ENCODE data around the gene PAM16. TPM values are rescaled to one million over a fixed set of nuclear protein-coding genes. Genes with fewer than 3 reads are reported as not detected.
A peak's percentile ranks its signal among the peaks of the same experiment; 100 is the strongest.

The PAM16 gene
- polyA plus RNA-seq, 1 donor from 2014 or later, result 145 TPM

GRCh38 chr16:4327386-4328045 is 23.6 kb downstream of the PAM16 start:
- H3K9ac ChIP-seq (ENCODE audit: low read length), result peak overlapping the region; percentile 81
- H3K9me3 ChIP-seq (ENCODE audit: low read length), result no peaks in the 10 kb centered on the region
- no peaks in the 10 kb centered on the region for H3F3A ChIP-seq (ENCODE audit: insufficient read depth, low read length, poor library complexity, severe bottlenecking)
- no peaks in the 10 kb centered on the region for H3K36me3 ChIP-seq (ENCODE audit: insufficient read depth, low read length)
- peak overlapping the region; percentile 19 for H2AFZ ChIP-seq (ENCODE audit: low read depth, low read length)
- H3K9me2 ChIP-seq (ENCODE audit: insufficient read depth, low read length), result no peaks in the 10 kb centered on the region
- TF ChIP-seq EZH2 (IDR thresholded peaks at IDR 0.05; ENCODE audit: borderline replicate concordance, insufficient read depth, low read length, poor library complexity, severe bottlenecking) (no peak), SMC3 (conservative IDR thresholded peaks at IDR 0.05; ENCODE audit: poor library complexity) (no peak), POLR2AphosphoS5 (IDR thresholded peaks at IDR 0.05) (no peak), CTCF (IDR thresholded peaks at IDR 0.05; ENCODE audit: poor library complexity, severe bottlenecking) (no peak), RAD21 (conservative IDR thresholded peaks at IDR 0.05) (no peak), TAF1 (IDR thresholded peaks at IDR 0.05; ENCODE audit: low read depth) (no peak), MXI1 (conservative IDR thresholded peaks at IDR 0.05; ENCODE audit: poor library complexity, severe bottlenecking) (no peak)
- TF ChIP-seq, protein P1, sequence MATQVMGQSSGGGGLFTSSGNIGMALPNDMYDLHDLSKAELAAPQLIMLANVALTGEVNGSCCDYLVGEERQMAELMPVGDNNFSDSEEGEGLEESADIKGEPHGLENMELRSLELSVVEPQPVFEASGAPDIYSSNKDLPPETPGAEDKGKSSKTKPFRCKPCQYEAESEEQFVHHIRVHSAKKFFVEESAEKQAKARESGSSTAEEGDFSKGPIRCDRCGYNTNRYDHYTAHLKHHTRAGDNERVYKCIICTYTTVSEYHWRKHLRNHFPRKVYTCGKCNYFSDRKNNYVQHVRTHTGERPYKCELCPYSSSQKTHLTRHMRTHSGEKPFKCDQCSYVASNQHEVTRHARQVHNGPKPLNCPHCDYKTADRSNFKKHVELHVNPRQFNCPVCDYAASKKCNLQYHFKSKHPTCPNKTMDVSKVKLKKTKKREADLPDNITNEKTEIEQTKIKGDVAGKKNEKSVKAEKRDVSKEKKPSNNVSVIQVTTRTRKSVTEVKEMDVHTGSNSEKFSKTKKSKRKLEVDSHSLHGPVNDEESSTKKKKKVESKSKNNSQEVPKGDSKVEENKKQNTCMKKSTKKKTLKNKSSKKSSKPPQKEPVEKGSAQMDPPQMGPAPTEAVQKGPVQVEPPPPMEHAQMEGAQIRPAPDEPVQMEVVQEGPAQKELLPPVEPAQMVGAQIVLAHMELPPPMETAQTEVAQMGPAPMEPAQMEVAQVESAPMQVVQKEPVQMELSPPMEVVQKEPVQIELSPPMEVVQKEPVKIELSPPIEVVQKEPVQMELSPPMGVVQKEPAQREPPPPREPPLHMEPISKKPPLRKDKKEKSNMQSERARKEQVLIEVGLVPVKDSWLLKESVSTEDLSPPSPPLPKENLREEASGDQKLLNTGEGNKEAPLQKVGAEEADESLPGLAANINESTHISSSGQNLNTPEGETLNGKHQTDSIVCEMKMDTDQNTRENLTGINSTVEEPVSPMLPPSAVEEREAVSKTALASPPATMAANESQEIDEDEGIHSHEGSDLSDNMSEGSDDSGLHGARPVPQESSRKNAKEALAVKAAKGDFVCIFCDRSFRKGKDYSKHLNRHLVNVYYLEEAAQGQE (IDR thresholded peaks at IDR 0.05; ENCODE audit: borderline replicate concordance), result no peak
- H3K27me3 ChIP-seq (ENCODE audit: insufficient read depth, low read depth, low read length), result no peaks in the 10 kb centered on the region
- peak overlapping the region; percentile 73 for H3K4me2 ChIP-seq (ENCODE audit: low read length)
- peak overlapping the region; percentile 69 for H3K27ac ChIP-seq (ENCODE audit: low read length)
- peak overlapping the region; percentile 71 for H3K4me3 ChIP-seq (ENCODE audit: low read length)
- H4K20me1 ChIP-seq (ENCODE audit: insufficient read depth), result no peaks in the 10 kb centered on the region
- H3K79me2 ChIP-seq (replicated peaks; ENCODE audit: insufficient read depth, low read length), result peaks cover 56% of the 10 kb centered on the region

GRCh38 chr16:4325253-4325758 is 25.8 kb downstream of the PAM16 start:
- Histone ChIP-seq H3K4me2 (ENCODE audit: low read length) (no peak overlapping the region), H3K27ac (ENCODE audit: low read length) (no peak overlapping the region), H2AFZ (ENCODE audit: low read depth, low read length) (no peak overlapping the region), H3F3A (ENCODE audit: insufficient read depth, low read length, poor library complexity, severe bottlenecking) (no peaks in the 10 kb centered on the region), H3K9me3 (ENCODE audit: low read length) (no peaks in the 10 kb centered on the region), H3K36me3 (ENCODE audit: insufficient read depth, low read length) (no peaks in the 10 kb centered on the region), H3K9ac (ENCODE audit: low read length) (no peak overlapping the region), H3K9me2 (ENCODE audit: insufficient read depth, low read length) (no peaks in the 10 kb centered on the region), H3K27me3 (ENCODE audit: insufficient read depth, low read depth, low read length) (no peaks in the 10 kb centered on the region), H3K79me2 (replicated peaks; ENCODE audit: insufficient read depth, low read length) (peaks cover 63% of the 10 kb centered on the region), H4K20me1 (ENCODE audit: insufficient read depth) (no peaks in the 10 kb centered on the region), H3K4me3 (ENCODE audit: low read length) (no peak overlapping the region)
- no peak for TF ChIP-seq CTCF (IDR thresholded peaks at IDR 0.05; ENCODE audit: poor library complexity, severe bottlenecking)
- TF ChIP-seq SMC3 (conservative IDR thresholded peaks at IDR 0.05; ENCODE audit: poor library complexity), result no peak
- TF ChIP-seq MXI1 (conservative IDR thresholded peaks at IDR 0.05; ENCODE audit: poor library complexity, severe bottlenecking), result no peak
- no peak for TF ChIP-seq POLR2AphosphoS5 (IDR thresholded peaks at IDR 0.05)
